LNCAP (cell line): ENCODE data around the gene CDCA7.

ENCODE experiments used
- TF ChIP-seq, protein P1 (sequence below): fragments of 450-650 bp; IDR thresholded peaks from 2 replicates; pipeline ENCODE4 v1.5.1; 2017; ENCODE audit warnings: mild to moderate bottlenecking

The CDCA7 gene

DNA sequence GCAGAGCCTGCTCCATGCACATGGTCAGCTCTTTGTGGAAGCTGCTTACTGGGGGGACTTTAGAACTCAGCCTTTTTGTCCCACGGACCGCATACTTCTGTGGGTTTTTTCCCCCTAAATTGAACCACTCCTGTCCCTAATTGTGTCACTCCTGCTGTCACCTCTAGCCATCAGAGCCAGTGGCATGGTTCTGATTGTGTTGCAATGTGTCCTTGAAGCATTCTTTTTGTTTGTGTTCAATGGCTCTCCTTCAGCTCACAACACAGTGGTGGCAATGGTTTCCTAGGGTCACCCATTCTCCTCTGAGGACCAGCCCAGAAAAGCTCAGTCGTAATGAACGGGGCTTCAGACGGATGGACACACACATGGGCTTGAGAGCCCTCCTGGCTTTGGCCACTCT, 35.4 kb downstream of the CDCA7 start:
- TF ChIP-seq, protein P1, sequence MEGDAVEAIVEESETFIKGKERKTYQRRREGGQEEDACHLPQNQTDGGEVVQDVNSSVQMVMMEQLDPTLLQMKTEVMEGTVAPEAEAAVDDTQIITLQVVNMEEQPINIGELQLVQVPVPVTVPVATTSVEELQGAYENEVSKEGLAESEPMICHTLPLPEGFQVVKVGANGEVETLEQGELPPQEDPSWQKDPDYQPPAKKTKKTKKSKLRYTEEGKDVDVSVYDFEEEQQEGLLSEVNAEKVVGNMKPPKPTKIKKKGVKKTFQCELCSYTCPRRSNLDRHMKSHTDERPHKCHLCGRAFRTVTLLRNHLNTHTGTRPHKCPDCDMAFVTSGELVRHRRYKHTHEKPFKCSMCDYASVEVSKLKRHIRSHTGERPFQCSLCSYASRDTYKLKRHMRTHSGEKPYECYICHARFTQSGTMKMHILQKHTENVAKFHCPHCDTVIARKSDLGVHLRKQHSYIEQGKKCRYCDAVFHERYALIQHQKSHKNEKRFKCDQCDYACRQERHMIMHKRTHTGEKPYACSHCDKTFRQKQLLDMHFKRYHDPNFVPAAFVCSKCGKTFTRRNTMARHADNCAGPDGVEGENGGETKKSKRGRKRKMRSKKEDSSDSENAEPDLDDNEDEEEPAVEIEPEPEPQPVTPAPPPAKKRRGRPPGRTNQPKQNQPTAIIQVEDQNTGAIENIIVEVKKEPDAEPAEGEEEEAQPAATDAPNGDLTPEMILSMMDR = no peak

DNA sequence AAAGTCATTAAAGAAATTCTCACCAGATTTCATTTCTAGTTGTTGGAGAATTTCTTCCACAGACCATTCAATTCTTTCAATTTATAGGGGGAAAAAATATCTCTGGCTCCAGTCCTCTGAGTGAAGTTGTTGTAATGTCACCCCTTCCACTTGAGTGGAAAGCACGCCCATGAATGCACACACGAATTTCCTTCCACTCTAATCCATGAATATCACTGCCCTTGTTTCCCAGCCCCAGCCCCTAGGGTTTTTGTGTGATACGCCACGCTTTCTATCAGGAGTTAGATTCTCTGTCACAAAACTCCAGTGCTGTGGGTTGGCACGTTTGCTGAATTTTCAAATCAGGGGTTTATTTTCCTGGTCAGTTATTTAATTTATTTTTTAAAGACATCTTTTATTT, 38.1 kb downstream of the CDCA7 start:
- TF ChIP-seq, protein P1 = no peak

DNA sequence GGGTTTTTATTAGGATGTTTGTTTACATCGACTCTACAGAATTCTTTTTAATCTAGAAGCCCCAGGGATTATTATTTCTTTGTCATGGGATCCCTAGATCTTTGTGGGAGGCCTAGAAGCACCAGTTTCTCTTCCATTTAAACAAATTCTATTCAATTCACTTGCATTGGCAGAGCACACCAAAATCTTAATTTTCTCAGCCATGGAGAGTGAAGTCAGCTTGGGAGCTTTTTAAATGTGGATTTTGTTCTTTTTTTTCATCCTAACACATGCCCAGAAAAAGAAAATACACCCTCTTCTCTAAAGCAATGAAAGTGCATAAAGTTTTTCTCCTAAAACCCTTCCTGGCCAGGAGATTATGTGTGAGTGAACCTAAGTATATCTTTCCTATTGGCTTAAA, 38.5 kb downstream of the CDCA7 start:
- TF ChIP-seq, protein P1 = no peak

DNA sequence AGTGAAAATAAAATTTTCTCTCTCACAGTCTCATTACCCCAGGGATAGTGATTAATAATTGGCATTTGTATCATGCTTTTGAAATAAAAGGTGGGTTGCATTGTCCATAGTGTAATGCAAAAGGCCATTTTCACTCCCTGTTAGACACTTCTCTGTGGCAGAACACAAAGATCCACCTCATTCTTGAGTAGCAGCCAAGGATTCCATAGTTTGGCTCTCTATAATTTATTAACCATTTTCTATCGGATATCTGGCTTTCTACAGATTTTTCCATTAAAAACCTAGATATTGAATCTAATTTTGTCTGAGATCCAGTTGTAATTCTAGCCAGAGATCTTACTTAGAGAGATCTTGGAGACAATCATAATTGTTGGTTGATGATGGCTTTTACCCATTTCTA, 39.0 kb downstream of the CDCA7 start:
- TF ChIP-seq, protein P1 = no peak

DNA sequence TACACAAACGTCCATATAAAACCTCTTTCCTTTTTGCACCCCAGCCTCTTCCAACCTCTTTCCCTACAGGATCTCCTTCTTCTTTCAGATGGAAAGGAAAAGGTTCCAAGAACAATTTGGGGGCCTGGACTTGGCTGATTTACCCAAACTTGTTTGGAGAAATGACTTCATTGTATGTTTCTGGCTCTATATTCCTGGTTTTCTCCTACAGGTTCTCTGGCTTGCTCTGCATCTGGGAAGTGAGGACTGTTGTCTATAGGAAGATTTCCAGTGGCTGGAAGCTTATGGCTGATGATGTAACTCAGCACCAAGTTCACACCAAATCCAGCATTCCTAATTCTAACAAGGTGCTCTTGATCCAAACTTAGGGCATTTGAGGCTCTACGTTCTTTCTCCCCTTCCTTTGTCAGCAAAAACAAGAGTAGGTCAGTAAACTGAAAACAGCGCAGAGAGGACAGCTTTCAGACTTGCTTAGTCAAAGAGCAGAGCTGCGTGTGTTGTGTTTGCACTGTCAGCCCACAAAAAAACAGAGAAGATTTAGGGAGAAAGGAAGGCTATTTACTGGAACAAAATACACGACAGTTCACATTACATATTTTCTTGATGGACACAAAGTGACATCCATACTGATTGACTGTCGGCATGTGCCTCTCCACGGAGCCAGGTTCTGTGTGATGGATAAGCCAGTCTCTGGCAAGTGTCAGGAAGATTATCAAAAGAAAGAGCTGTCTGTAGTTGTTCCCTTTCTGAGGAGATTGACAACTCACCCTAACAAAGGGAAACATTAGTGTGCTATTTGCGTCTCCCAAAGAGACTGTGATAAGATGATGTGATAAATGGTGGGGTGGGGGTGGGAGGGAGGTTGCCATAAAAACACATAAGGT, 39.7 kb downstream of the CDCA7 start:
- TF ChIP-seq, protein P1 = no peak

DNA sequence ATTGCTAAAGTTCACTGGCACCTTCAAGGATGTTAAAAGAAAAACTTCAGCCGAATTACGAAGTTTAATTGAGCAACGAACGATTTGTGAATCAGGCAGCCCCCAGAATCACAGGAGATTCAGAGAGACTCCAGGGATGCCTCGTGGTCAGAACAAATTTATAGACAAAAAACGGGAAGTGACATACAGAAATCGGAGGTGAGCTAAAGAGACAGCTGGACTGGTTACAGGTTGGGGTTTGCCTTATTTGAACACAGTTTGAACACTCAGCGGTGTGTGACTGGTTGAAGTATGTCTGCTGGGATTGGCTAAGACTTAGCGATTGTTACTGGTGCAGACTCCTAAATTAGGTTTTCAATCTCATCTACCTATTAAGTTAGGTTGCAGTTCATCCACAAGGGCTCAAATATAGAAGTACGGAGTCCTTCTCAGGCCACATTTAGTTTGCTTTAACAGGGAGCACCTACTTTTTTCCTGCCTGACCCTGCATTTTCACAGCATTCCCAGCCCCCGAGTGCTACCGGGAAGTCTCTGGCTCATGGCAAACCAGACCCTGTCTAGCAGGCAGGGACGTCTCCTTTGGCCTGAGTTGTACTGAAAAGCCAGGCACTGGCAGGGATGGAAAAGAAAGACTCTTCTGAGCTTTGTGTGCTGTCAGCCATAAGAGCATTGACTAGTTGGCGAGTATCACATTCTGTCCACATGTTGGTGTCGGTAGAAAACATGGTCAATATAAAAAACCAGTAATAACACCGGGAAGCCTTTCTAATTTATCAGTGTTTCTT, 41.1 kb downstream of the CDCA7 start:
- TF ChIP-seq, protein P1 = no peak

DNA sequence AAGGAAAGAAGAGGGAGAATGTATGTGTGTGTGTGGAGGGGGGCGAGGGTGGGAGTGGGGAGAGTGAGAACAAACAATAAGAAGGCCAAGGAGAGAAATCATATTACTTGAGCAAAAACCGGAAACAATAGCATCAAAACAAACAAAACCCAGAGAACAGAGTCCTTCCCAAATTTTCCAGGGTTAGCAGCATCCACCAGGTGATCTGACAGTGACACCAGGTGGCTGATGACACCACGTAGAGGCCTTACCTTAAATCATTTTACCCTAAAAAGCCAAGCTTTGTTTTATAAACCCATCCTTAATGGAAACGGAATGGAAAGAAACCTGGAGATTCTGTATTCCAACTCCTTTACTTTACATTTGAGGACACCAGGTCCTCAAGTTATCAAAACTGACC, 42.9 kb downstream of the CDCA7 start:
- TF ChIP-seq, protein P1 = peak; percentile 44; the same call in 1 of the 2 replicates
